ENCODE results near the gene RNF214. TPM values are rescaled to one million over a fixed set of nuclear protein-coding genes. Genes with fewer than 3 reads are reported as not detected.
A peak's percentile ranks its signal among the peaks of the same experiment; 100 is the strongest.

RNF214 gene
- polyA plus RNA-seq, 1 donor (not counting 4 experiments of a cell fraction or from before 2014, with no cell fraction given): 11.8 TPM

- Histone ChIP-seq H3K9ac (ENCODE audit: control insufficient read depth, extremely low read depth, insufficient read depth, low read length) (no peak overlapping the region), H3K36me3 (ENCODE audit: control insufficient read depth in 2 of 2, extremely low read depth in 1 of 2, insufficient read depth in 2 of 2, low read length in 2 of 2) (peaks cover 0 to 3% of the 10 kb centered on the region in 2 experiments), H3K4me1 (ENCODE audit: control insufficient read depth, extremely low read depth, insufficient read depth, low read length) (peaks cover 9% of the 10 kb centered on the region), H4K20me1 (ENCODE audit: control insufficient read depth, extremely low read depth, insufficient read depth, low read length) (no peaks in the 10 kb centered on the region), H3K9me1 (ENCODE audit: control insufficient read depth, extremely low read depth, insufficient read depth, low read length) (no peaks in the 10 kb centered on the region), H3K4me3 (ENCODE audit: control insufficient read depth in 2 of 3, extremely low read depth in 1 of 3, insufficient read depth in 2 of 3, low read depth in 1 of 3, low read length in 3 of 3) (no peak overlapping the region), H3K4me2 (ENCODE audit: control insufficient read depth, extremely low read depth, insufficient read depth, low read depth, low read length) (no peak overlapping the region), H3K9me3 (ENCODE audit: control insufficient read depth, low read depth, low read length) (no peaks in the 10 kb centered on the region), H3K79me2 (ENCODE audit: control insufficient read depth, insufficient read depth, low read length) (peaks cover 9% of the 10 kb centered on the region), H3K27me3 (ENCODE audit: control insufficient read depth, extremely low read depth, insufficient read depth, low read length) (no peaks in the 10 kb centered on the region), H3K27ac (ENCODE audit: control insufficient read depth, insufficient read depth, low read length) (no peak overlapping the region), H2AFZ (ENCODE audit: control insufficient read depth, low read length) (no peak overlapping the region)
- DNase-seq (ENCODE audit: low read depth, low spot score) (no peak), FAIRE-seq (no peak)
- TF ChIP-seq CTCF (optimal IDR thresholded peaks at IDR 0.05 in 1 of 3, IDR thresholded peaks at IDR 0.05 in 1 of 3, conservative IDR thresholded peaks at IDR 0.05 in 1 of 3; ENCODE audit: extremely low read depth in 1 of 3, insufficient read depth in 2 of 3, low read length in 3 of 3) (no peak), EZH2 (IDR thresholded peaks at IDR 0.05; ENCODE audit: low read length) (no peak)
- dilution Hi-C loops (cut with MboI; ENCODE audit: extremely low pct_ligation_motif_present, low sequenced_read_pairs): no loop called here
Measured at GRCh38 chr11:117238221-117238620, 5.8 kb downstream of the RNF214 start.

GRCh38 chr11:117239295-117239694, 6.8 kb downstream of the RNF214 start:
- Histone ChIP-seq H3K4me3 (ENCODE audit: control insufficient read depth in 2 of 3, extremely low read depth in 1 of 3, insufficient read depth in 2 of 3, low read depth in 1 of 3, low read length in 3 of 3) (no peak overlapping the region), H3K27ac (ENCODE audit: control insufficient read depth, insufficient read depth, low read length) (no peak overlapping the region), H3K9me3 (ENCODE audit: control insufficient read depth, low read depth, low read length) (no peaks in the 10 kb centered on the region), H3K4me2 (ENCODE audit: control insufficient read depth, extremely low read depth, insufficient read depth, low read depth, low read length) (no peak overlapping the region), H3K9me1 (ENCODE audit: control insufficient read depth, extremely low read depth, insufficient read depth, low read length) (no peaks in the 10 kb centered on the region), H3K27me3 (ENCODE audit: control insufficient read depth, extremely low read depth, insufficient read depth, low read length) (no peaks in the 10 kb centered on the region), H3K79me2 (ENCODE audit: control insufficient read depth, insufficient read depth, low read length) (peaks cover under 1% of the 10 kb centered on the region), H2AFZ (ENCODE audit: control insufficient read depth, low read length) (no peak overlapping the region), H3K36me3 (ENCODE audit: control insufficient read depth in 2 of 2, extremely low read depth in 1 of 2, insufficient read depth in 2 of 2, low read length in 2 of 2) (peaks cover under 1 to 4% of the 10 kb centered on the region in 2 experiments), H4K20me1 (ENCODE audit: control insufficient read depth, extremely low read depth, insufficient read depth, low read length) (no peaks in the 10 kb centered on the region), H3K4me1 (ENCODE audit: control insufficient read depth, extremely low read depth, insufficient read depth, low read length) (no peaks in the 10 kb centered on the region), H3K9ac (ENCODE audit: control insufficient read depth, extremely low read depth, insufficient read depth, low read length) (no peak overlapping the region)
- TF ChIP-seq CTCF (optimal IDR thresholded peaks at IDR 0.05 in 1 of 3, IDR thresholded peaks at IDR 0.05 in 1 of 3, conservative IDR thresholded peaks at IDR 0.05 in 1 of 3; ENCODE audit: extremely low read depth in 1 of 3, insufficient read depth in 2 of 3, low read length in 3 of 3): peak in 1 of 3 experiments; percentile 10
- TF ChIP-seq EZH2 (IDR thresholded peaks at IDR 0.05; ENCODE audit: low read length): no peak
- dilution Hi-C loops (cut with MboI; ENCODE audit: extremely low pct_ligation_motif_present, low sequenced_read_pairs): no loop called here
- DNase-seq (ENCODE audit: low read depth, low spot score) (no peak), FAIRE-seq (no peak)

All from keratinocyte (primary cell).